GM18867 (cell line): Measurements from ENCODE around the gene TLR8.
"Not testable (repeated sequence)": the region's sequence is repeated elsewhere in the genome, so short reads cannot be mapped to it uniquely, and the experiment has no call there.

Experiments used
- ATAC-seq: cut with Tn5 transposase; IDR thresholded peaks from one replicate; pipeline ENCODE4 v1.9.1; 2021; ENCODE audit warnings: mild to moderate bottlenecking, moderate library complexity; ENCODE audit not compliant: unreplicated experiment

The TLR8 gene

DNA sequence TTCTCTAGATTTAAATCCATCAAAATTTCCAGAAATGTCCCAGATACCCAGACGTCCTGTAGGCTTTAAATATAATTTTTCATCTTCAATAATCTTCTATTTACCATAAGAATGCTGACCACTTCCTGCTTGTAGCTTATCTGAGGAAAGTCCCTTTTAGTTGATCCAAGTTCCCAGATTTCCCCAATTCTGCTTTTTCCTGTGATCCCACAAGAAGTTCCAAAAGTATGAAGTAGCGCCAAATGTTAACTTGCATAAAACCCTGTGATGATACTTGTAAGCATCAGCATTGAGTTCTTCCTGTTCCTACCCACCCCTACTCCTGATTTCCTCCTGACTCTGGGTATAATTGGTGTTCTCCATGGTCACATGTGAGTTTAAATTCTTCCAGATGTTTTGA is 10.6 kb upstream of the TLR8 start:
- no peak for ATAC-seq

- ATAC-seq: no peak
Measured at GRCh38 chrX:12896935-12897334, 9.5 kb upstream of the TLR8 start.

DNA sequence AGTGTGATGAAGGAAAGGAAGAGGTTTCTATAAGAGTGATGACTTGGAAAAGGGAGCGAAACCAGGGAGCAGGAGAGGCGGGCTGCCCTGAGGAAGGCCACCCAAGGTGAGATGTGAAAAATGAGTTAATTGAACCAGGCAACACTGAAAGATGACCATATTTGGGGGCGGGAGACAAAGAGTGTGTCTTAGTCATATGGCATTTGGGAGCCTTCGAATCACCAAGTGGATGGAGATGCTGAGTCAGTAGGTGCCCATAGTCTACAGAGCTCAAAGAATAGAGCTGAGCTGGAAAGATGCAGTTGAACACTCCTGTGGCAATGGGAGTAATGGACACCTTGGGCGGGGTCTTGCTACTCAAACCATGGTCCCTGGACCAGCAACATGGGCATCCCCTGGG is 8.3 kb upstream of the TLR8 start:
- no peak for ATAC-seq

DNA sequence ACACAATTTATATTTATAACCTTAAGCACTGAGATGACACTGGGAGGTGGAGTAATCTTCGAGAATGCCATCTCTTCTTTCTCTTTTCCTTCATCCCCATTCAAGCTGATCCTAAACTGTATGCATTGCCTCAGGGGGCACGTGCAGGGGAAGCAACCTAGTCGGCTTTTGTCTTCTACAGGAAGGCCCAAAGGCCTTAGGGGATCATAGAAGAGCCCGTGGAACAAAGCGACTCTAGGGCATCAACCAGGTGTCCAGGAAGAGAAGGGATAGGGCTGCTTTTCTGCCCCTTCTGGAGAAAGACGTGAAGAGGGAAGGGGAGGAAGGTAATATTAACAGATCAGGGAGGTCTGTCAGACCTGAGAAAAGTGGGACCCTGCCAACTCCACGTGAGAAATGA is 6.9 kb upstream of the TLR8 start:
- ATAC-seq: no peak

GRCh38 chrX:12901486-12901885 is 4.9 kb upstream of the TLR8 start:
- ATAC-seq: peak; percentile 70

- no peak for ATAC-seq
Measured at GRCh38 chrX:12903646-12904045, 2.8 kb upstream of the TLR8 start.

- ATAC-seq: no peak
Measured at GRCh38 chrX:12910423-12911121, 4.2 kb downstream of the TLR8 start.

DNA sequence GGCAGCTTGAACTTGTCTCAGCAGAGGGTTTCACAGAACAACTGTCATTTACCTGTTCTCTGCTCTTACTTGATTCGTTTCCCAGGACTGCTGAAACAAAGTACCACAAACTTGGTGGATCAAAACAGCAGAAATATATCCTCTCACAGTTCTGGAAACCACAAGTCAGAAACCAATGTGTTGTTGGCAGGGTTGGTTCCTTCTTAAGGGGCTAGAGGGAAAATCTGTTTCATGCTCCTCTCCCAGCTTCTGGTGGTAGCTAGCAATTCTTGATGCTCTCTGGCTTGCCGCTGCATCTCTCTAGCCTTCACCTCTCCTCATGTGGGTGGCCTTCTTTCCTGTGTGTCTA is 4.7 kb downstream of the TLR8 start:
- no peak for ATAC-seq

DNA sequence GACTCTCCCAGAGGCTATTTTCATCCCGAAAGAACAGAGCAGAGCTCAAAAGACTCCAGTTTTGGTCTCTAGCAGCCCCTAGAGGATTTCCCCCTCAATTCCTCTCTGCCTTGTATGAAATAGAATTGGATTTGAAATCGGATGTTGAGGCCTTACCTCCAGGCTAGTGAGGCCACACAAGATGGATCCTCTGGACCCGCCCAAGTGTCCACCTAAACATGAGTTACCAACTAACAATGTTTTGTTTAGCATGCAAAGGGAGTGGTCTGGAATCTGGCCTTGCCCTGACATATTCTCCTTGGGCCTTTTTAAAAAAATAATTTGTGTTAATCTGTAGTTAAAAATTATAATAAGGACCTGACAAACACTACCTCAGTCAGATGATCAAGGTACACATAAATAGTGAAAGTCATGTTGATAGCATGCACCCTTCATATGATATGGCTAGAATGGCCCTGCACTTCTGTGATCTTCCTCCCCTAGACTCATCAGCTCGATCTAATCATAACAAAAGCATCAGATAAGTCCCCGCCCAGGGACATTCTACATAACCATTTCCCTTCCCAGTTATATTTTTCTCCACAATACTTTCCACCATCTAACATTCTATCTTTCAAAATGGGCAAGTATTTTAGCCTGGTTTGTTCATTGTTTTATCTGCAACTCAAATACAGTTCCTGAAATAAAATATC is 6.5 kb downstream of the TLR8 start:
- ATAC-seq: no peak

- no peak for ATAC-seq
Measured at GRCh38 chrX:12917753-12918152, 11.3 kb downstream of the TLR8 start.

- ATAC-seq: no peak
Measured at GRCh38 chrX:12919051-12919450, 12.6 kb downstream of the TLR8 start.

- no peak for ATAC-seq
Measured at GRCh38 chrX:12919620-12920019, 13.2 kb downstream of the TLR8 start.

GRCh38 chrX:12920990-12921389 is 14.6 kb downstream of the TLR8 start:
- ATAC-seq: no peak

- ATAC-seq: no peak
Measured at GRCh38 chrX:12921886-12922598, 15.6 kb downstream of the TLR8 start.

- no peak for ATAC-seq
Measured at GRCh38 chrX:12922599-12922919, 16.1 kb downstream of the TLR8 start.

GRCh38 chrX:12929701-12930100 is 23.3 kb downstream of the TLR8 start:
- no peak for ATAC-seq

- no peak for ATAC-seq
Measured at GRCh38 chrX:12930150-12930549, 23.7 kb downstream of the TLR8 start.

- no peak for ATAC-seq
Measured at GRCh38 chrX:12932244-12932643, 25.8 kb downstream of the TLR8 start.

GRCh38 chrX:12934850-12935249 is 28.4 kb downstream of the TLR8 start:
- ATAC-seq: no peak

DNA sequence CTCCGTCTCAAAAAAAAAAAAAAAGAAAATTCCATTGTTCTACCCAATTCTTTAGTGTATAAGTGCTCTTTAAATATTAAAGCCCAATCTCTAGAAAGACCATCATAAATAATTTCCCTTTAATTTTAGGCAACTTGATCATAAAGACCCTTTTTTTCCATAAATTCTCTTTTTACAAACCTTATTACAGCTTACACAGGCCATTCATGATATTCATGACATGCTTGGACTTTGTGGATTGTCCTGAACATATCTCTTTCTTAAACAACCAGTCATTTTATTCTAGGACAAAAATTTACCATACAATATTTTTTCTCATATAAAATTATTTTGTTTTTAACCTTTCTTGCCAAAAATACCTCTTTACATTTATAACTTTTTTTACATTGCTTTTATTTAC is 30.5 kb downstream of the TLR8 start:
- ATAC-seq: no peak

- ATAC-seq: not testable (repeated sequence)
Measured at GRCh38 chrX:12940471-12940870, 34.1 kb downstream of the TLR8 start.

DNA sequence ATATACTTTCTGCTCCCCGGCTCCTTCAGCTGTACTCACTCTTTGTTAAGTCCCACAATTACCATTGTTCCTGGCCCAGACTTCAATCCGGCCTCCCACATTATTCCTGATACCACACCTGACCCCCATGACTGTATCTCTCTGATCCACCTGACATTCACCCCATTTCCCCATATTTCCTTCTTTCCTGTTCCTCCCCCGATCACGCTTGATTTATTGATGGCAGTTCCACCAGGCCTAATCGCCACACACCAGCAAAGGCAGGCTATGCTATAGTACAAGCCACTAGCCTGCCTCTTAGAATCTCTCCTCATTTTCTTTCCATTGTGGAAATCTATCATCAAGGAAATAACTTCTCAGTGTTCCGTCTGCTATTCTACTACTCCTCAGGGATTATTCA is 37.2 kb downstream of the TLR8 start:
- ATAC-seq: not testable (repeated sequence)
